IMR-90 (cell line): Measurements from ENCODE around the gene RIMBP2. TPM values are rescaled to one million over a fixed set of nuclear protein-coding genes. Genes with fewer than 3 reads are reported as not detected.
"Not testable (repeated sequence)": the region's sequence is repeated elsewhere in the genome, so short reads cannot be mapped to it uniquely, and the experiment has no call there.

Source experiments
- ATAC-seq: fragments of 200-7000 bp; cut with Tn5 transposase; 2 replicates; pipeline ENCODE4 v1.9.1; 2020; ENCODE audit warnings: low read depth, mild to moderate bottlenecking, moderate library complexity
- BruUV-seq: library from RNA; stranded (reverse); fragments of 400-500 nt; replicated peaks from 2 replicates; lab custom pipeline; 2021; lab: Mats Ljungman, UMichigan
- CTCF ChIA-PET: fragments of 300-600 bp; formaldehyde crosslinking; extraction: SDS; loops from one replicate; lab custom pipeline; 2021; ENCODE audit warnings: antibody characterized with exemption; lab: Yijun Ruan, JAX
- POLR2A ChIA-PET: fragments of 300-600 bp; sonication (Branson Sonifier 250); formaldehyde crosslinking; loops from one replicate; lab custom pipeline; 2022; ENCODE audit warnings: antibody characterized with exemption; ENCODE audit not compliant: unreplicated experiment; lab: Charles Lee
- DNase-seq: peaks from one replicate; pipeline ENCODE4 v3.0.0; 2013
- H2AFZ ChIP-seq: replicated peaks from 2 replicates; pipeline ENCODE3; 2013; ENCODE audit warnings: low read length, mild to moderate bottlenecking; ENCODE audit not compliant: poor library complexity
- H2AK5ac ChIP-seq: 2 replicates; pipeline ENCODE4 v1.6.1; 2013; ENCODE audit warnings: low read depth, low read length, inconsistent platforms
- H2AK9ac ChIP-seq: replicated peaks from 2 replicates; pipeline ENCODE3; 2013; ENCODE audit warnings: mild to moderate bottlenecking, low read depth, low read length, moderate library complexity; ENCODE audit not compliant: poor library complexity
- H2BK120ac ChIP-seq: 2 replicates; pipeline ENCODE4 v1.6.1; 2013; ENCODE audit warnings: low read depth, low read length, inconsistent platforms
- H2BK15ac ChIP-seq: 3 replicates; pipeline ENCODE4 v1.6.1; 2013; ENCODE audit warnings: low read depth, low read length, inconsistent platforms
- H2BK20ac ChIP-seq: 2 replicates; pipeline ENCODE4 v1.6.1; 2013; ENCODE audit warnings: low read depth, mild to moderate bottlenecking, inconsistent platforms, low read length, moderate library complexity
- H2BK5ac ChIP-seq: 2 replicates; pipeline ENCODE4 v1.6.1; 2013; ENCODE audit warnings: mild to moderate bottlenecking, low read depth, low read length, inconsistent platforms; ENCODE audit not compliant: poor library complexity, severe bottlenecking
- H3K14ac ChIP-seq: replicated peaks from 2 replicates; pipeline ENCODE4 v1.6.1; 2013; ENCODE audit warnings: low read depth, low read length, inconsistent platforms
- H3K18ac ChIP-seq: 2 replicates; pipeline ENCODE4 v1.6.1; 2013; ENCODE audit warnings: low read depth, low read length, control low read depth
- H3K23ac ChIP-seq: 2 replicates; pipeline ENCODE4 v1.6.1; 2013; ENCODE audit warnings: low read depth, low read length, inconsistent platforms
- H3K27ac ChIP-seq: 2 replicates; pipeline ENCODE4 v1.5.1; 2013; ENCODE audit warnings: mild to moderate bottlenecking, control low read depth, low read length; ENCODE audit not compliant: insufficient read depth
- H3K27me3 ChIP-seq: 2 replicates; pipeline ENCODE4 v1.6.1; 2013; ENCODE audit warnings: low read length; ENCODE audit not compliant: control insufficient read depth, insufficient read depth
- H3K36me3 ChIP-seq: 2 replicates; pipeline ENCODE4 v1.6.1; 2013; ENCODE audit warnings: low read length, mixed read lengths; ENCODE audit not compliant: control insufficient read depth, insufficient read depth
- H3K4ac ChIP-seq: 2 replicates; pipeline ENCODE4 v1.6.1; 2013; ENCODE audit warnings: low read depth, low read length, inconsistent platforms
- H3K4me1 ChIP-seq: 2 replicates; pipeline ENCODE4 v1.6.1; 2013; ENCODE audit warnings: low read length, mixed read lengths; ENCODE audit not compliant: control insufficient read depth, insufficient read depth
- H3K4me2 ChIP-seq: 2 replicates; pipeline ENCODE4 v1.6.1; 2013; ENCODE audit warnings: low read depth, mild to moderate bottlenecking, control low read depth, low read length, moderate library complexity
- H3K4me3 ChIP-seq: 2 replicates; pipeline ENCODE4 v1.5.1; 2013; ENCODE audit warnings: low read depth, mild to moderate bottlenecking, control low read depth, low read length, moderate library complexity; ENCODE audit not compliant: insufficient read depth
- H3K56ac ChIP-seq: 2 replicates; pipeline ENCODE4 v1.6.1; 2013; ENCODE audit warnings: low read length, inconsistent platforms; ENCODE audit not compliant: insufficient read depth; ENCODE audit errors: extremely low read depth
- H3K79me1 ChIP-seq, 2 experiments: 2 replicates each; pipeline ENCODE4 v1.6.1; 2013; ENCODE audit warnings: low read length in 2 of 2, inconsistent platforms in 1 of 2, low read depth in 1 of 2
- H3K9ac ChIP-seq: 2 replicates; pipeline ENCODE4 v1.6.1; 2013; ENCODE audit warnings: low read depth, low read length, control low read depth
- H3K9me1 ChIP-seq: 2 replicates; pipeline ENCODE4 v1.6.1; 2013; ENCODE audit warnings: low read length, inconsistent platforms; ENCODE audit not compliant: insufficient read depth
- H3K9me3 ChIP-seq: 2 replicates; pipeline ENCODE4 v1.6.1; 2013; ENCODE audit warnings: low read length; ENCODE audit not compliant: control insufficient read depth, insufficient read depth
- H4K20me1 ChIP-seq: 2 replicates; pipeline ENCODE4 v1.6.1; 2013; ENCODE audit warnings: low read length, inconsistent platforms; ENCODE audit not compliant: insufficient read depth
- H4K5ac ChIP-seq: 2 replicates; pipeline ENCODE4 v1.6.1; 2013; ENCODE audit warnings: mild to moderate bottlenecking, low read depth, low read length, control low read depth
- H4K8ac ChIP-seq, 2 experiments: 2 replicates each; pipeline ENCODE4 v1.6.1; 2013; ENCODE audit warnings: low read depth in 2 of 2, low read length in 2 of 2, control low read depth in 1 of 2, inconsistent platforms in 1 of 2
- H4K91ac ChIP-seq: 2 replicates; pipeline ENCODE4 v1.6.1; 2013; ENCODE audit warnings: low read depth, low read length, inconsistent platforms; ENCODE audit not compliant: insufficient read depth
- MXI1 ChIP-seq: IDR thresholded peaks from 2 replicates; pipeline ENCODE4 v1.6.1; 2012; ENCODE audit warnings: low read depth, mild to moderate bottlenecking, low read length, moderate library complexity, borderline replicate concordance
- WGBS, 2 experiments: methylation state at CpG; one replicate each; pipeline versions ENCODE4 v1.1.5 to v1.1.7; 2013; ENCODE audit warnings: missing lambda C conversion rate in 2 of 2; ENCODE audit not compliant: insufficient read length in 1 of 2; ENCODE audit errors: extremely low coverage in 2 of 2; 5-methylcytosine and 5-hydroxymethylcytosine counted together
- dilution Hi-C: fragments of 300-500 bp; cut with HindIII; formaldehyde crosslinking; loops from one replicate; pipeline ENCODE4 v1.14.3; 2018; ENCODE audit warnings: low sequenced_read_pairs; ENCODE audit not compliant: unreplicated experiment
- in situ Hi-C: fragments of 300-500 bp; cut with MboI; formaldehyde crosslinking; loops from 3 replicates; pipeline ENCODE4 v1.14.3; 2019; ENCODE audit warnings: low sequenced_read_pairs, inconsistent platforms, mixed read lengths
- intact Hi-C: fragments of 100-400 bp; cut with micrococcal nuclease; formaldehyde crosslinking; loops from 2 replicates; pipeline ENCODE4 v1.10.0; 2022
- polyA plus RNA-seq, 3 experiments: library from polyadenylated mRNA; depleted of rRNA; stranded (reverse); fragments of >200 nt; gene quantifications; 2 replicates each; pipeline ENCODE4 v1.2.3, GENCODE V29; 2012; ENCODE audit warnings: low replicate concordance in 1 of 3
- total RNA-seq: library from RNA; depleted of rRNA; stranded (reverse); fragments of >200 nt; gene quantifications from 2 replicates; pipeline ENCODE4 v1.2.3, GENCODE V29; 2012

RIMBP2 gene
- total and polyA plus RNA-seq, 2 of the 4 experiments (the other 2 are of a cell fraction), result not detected

DNA sequence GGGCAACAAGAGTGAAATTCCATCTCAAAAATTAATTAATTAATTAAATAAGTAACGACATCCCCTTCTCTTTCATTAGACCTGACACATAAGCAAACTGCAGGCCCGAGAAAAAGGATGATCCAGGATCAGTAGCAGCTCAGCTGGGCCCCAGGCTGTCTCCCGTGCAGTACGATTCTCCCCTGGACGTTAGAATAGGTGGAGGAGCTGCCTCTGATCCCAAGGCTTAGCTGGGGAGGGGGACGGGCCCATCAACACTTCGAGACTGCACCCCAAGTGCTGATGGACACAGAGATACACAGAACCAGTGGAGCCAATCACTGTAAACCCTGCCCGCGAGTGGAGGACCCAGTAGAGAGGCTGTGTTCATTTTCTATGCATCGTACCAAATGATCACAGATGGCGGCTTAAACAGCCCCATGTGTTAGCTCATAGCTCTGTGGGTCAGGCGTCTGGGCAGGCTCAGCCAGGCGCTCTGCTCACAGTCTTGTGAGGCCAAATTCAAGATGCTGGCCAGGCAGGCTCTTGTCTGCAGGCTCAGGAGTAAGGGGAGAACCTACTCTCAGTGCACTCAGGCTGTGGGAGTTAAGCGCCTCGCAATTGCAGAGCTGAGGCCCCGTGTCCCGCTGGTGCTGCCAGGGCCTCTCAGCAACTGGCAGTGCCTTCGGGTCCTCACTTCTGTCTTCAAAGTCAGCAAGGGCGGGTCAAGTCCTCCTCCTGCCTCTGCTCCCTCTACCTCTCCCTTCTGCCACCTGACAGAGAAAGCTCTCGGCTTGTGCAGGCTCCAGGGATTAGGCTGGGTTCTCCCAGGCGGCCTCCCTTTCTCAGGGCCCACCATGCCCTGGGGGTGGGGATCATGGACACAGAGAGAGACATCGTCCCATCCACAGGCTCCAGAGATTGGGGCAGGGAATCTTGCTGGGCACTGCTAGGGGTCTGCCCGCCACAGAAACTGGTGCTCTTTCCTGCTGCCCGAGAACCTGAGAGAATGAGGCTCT lies 26.4 kb downstream of the RIMBP2 start (continued):
- TF ChIP-seq MXI1, result no peak

DNA sequence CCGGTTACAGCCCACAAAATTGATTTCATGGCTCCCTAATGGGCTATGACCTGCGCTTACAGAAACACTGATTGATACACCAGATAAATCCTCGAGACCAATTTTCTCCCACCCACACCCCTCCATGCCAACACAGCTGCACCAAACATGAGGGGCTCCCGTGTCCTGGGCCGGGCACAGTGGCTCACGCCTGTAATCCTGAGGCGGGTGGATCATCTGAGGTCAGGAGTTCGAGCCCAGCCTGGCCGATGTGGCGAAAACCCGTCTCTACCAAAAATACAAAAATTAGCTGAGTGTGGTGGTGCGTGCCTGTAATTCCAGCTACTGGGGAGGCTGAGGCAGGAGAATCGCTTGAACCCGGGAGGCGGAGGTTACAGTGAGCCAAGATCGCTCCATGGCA lies 27.1 kb downstream of the RIMBP2 start:
- H4K8ac ChIP-seq, H2BK5ac ChIP-seq, in situ Hi-C loops, H3K9ac ChIP-seq, H3K4me2 ChIP-seq, ATAC-seq, H3K27ac ChIP-seq, H3K4ac ChIP-seq, H4K5ac ChIP-seq, CTCF ChIA-PET, H3K79me1 ChIP-seq, H2BK120ac ChIP-seq, H4K91ac ChIP-seq, DNase-seq, BruUV-seq, intact Hi-C loops, H3K14ac ChIP-seq, H3K27me3 ChIP-seq, H3K4me3 ChIP-seq, H4K20me1 ChIP-seq, H2BK20ac ChIP-seq, H2AK9ac ChIP-seq, H3K56ac ChIP-seq, dilution Hi-C loops, H3K36me3 ChIP-seq, H2AK5ac ChIP-seq, H2AFZ ChIP-seq, H3K9me1 ChIP-seq, H3K23ac ChIP-seq, H2BK15ac ChIP-seq, H3K4me1 ChIP-seq, POLR2A ChIA-PET, H3K18ac ChIP-seq: not testable (repeated sequence)
- peaks cover 50% of the 10 kb centered on the region for H3K9me3 ChIP-seq
- WGBS, 2 experiments, result no CpG with 5 or more reads among the region's 16 CpGs
